Lower leg skin (tissue), 4 donors: ENCODE measurements around the gene AMIGO3. TPM values are rescaled to one million over a fixed set of nuclear protein-coding genes. Genes with fewer than 3 reads are reported as not detected.

ENCODE experiments used
- DNase-seq, 2 donors: peaks; one replicate each; pipeline ENCODE4 v3.0.0-alpha.2; 2019; ENCODE audit warnings: low spot score in 2 of 2
- H3K4me3 ChIP-seq: fragments of 200-600 bp; sonication (generic); 2 replicates; pipeline ENCODE4 v1.5.1; 2017; ENCODE audit warnings: mild to moderate bottlenecking, low read depth; ENCODE audit not compliant: poor library complexity, severe bottlenecking
- POLR2A ChIP-seq, 2 donors: fragments of 450-650 bp; IDR thresholded peaks; one replicate each; pipeline ENCODE4 v1.6.1; 2016 to 2017; ENCODE audit warnings: antibody characterized with exemption in 2 of 2, mild to moderate bottlenecking in 1 of 2, moderate library complexity in 1 of 2
- WGBS, 2 donors: methylation state at CpG; one replicate each; pipeline ENCODE4 v1.1.5; 2018; 5-methylcytosine and 5-hydroxymethylcytosine counted together
- intact Hi-C: fragments of 100-400 bp; cut with DNase I; formaldehyde crosslinking; loops from one replicate; pipeline ENCODE4 v1.15.0; 2023; ENCODE audit warnings: low total_unique reads
- total RNA-seq, 4 donors: library from RNA; depleted of rRNA; stranded (reverse); fragments of >200 nt; gene quantifications; one replicate each; pipeline ENCODE4 v1.1.0, GENCODE V29; 2016
- TF ChIP-seq, protein P1 (sequence below), 3 donors: fragments of 450-650 bp; IDR thresholded peaks; one replicate each; pipeline ENCODE4 v1.5.1; 2016; ENCODE audit warnings: antibody characterized with exemption in 3 of 3, mild to moderate bottlenecking in 3 of 3, moderate library complexity in 2 of 3

The AMIGO3 gene
- total RNA-seq, 4 donors from 2014 or later, result 1.0 to 3.7 (median 3.1) TPM

DNA sequence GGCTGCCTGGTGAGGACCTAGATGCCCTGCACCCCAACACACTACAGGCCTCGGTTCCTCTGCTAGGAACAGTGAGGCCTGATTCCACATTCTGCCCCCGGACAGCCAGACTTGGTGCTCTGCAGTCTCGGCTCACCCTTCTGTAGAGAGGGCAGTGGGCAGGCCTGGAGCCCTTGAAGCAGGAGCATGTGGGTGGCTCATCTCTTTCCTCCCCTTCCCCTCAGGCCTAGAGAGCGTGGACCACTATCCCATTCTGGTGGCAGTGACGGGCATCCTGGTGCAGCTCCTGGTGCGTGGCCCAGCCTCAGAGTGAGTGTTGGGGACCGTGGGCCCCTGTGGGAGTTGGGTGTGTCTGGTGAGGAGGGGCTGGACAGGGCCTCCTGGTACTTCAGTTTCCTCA lies 3.3 kb downstream of the AMIGO3 start:
- TF ChIP-seq, protein P1, sequence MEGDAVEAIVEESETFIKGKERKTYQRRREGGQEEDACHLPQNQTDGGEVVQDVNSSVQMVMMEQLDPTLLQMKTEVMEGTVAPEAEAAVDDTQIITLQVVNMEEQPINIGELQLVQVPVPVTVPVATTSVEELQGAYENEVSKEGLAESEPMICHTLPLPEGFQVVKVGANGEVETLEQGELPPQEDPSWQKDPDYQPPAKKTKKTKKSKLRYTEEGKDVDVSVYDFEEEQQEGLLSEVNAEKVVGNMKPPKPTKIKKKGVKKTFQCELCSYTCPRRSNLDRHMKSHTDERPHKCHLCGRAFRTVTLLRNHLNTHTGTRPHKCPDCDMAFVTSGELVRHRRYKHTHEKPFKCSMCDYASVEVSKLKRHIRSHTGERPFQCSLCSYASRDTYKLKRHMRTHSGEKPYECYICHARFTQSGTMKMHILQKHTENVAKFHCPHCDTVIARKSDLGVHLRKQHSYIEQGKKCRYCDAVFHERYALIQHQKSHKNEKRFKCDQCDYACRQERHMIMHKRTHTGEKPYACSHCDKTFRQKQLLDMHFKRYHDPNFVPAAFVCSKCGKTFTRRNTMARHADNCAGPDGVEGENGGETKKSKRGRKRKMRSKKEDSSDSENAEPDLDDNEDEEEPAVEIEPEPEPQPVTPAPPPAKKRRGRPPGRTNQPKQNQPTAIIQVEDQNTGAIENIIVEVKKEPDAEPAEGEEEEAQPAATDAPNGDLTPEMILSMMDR (IDR thresholded peaks at IDR 0.05), result no peak
- TF ChIP-seq POLR2A (IDR thresholded peaks at IDR 0.05), result no peak
- no peak for DNase-seq
- intact Hi-C loops, result no loop called here
- 89 to 92% methylated on average over 6 to 7 of the region's 7 CpGs for WGBS, 2 donors
- H3K4me3 ChIP-seq, result no peak overlapping the region

DNA sequence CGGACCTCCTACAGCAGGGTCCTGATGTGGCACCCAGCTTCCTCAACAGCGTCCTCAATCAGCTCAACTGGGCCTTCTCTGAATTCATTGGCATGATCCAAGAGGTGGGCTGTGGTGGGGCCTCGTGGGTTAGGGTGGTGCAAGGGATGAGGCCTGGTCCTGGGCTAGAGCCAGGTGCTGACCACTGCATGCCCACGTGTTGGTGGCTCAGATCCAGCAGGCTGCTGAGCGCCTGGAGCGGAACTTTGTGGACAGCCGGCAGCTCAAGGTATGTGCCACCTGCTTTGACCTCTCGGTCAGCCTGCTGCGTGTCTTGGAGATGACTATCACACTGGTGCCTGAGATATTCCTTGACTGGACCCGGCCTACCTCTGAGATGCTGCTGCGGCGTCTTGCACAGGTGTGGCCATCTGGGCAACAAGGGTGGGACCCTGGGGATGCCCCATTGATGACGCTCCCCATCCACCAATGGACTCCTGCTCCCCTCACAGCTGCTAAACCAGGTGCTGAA lies 3.8 kb downstream of the AMIGO3 start:
- intact Hi-C loops, result no loop called here

DNA sequence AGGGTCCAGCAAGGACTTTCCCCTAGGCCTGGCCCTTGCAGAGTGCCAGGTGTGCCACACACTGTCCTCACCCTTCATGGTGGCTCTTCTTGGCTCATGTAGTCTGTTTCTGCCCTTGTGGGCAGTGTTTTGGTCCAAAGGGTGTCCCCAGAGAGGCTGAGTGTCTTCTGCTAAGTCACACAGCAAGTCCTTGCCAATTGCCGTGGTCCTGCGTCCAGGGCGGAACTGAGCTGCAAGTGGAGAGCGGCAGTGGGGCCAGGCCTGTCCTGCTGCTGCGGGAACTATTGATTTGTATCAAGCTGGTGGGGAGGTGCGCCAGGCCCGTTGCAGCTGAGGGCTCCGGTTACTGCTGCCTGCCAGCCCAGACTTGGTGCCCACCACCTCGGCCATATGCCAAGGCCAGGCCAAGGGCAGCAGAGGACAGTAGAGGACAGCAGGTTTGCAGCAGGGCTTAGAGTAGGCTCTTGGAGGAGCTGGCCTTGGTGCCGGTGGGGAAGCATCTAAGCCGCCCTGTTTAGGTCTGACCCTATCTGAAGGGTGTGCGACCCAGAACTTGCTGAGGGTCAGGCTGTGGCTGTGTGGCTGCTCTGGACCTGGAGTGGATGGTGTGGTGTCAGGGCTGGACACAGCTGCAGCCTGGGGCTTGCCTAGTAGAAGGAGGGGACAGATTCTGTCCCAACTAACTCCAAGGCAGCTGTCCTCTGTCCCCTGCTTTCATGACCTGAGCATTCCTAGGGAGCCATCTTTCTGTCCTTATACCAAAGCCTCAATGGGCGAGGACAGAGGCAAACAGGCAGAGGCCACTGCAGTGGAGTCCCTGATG lies 4.5 kb downstream of the AMIGO3 start:
- H3K4me3 ChIP-seq, result no peak overlapping the region
- intact Hi-C loops, result no loop called here
- DNase-seq, result no peak
- 90 to 92% methylated on average over 12 to 13 of the region's 13 CpGs for WGBS, 2 donors
- TF ChIP-seq, protein P1 (IDR thresholded peaks at IDR 0.05), result no peak
- TF ChIP-seq POLR2A (IDR thresholded peaks at IDR 0.05), result no peak

More for the DNA sequence above, 3.8 kb downstream of the AMIGO3 start:
- 92 to 93% methylated on average over 6 to 13 of the region's 13 CpGs for WGBS, 2 donors
- DNase-seq, result no peak
- TF ChIP-seq, protein P1 (IDR thresholded peaks at IDR 0.05), result no peak
- no peak for TF ChIP-seq POLR2A (IDR thresholded peaks at IDR 0.05)
- no peak overlapping the region for H3K4me3 ChIP-seq

DNA sequence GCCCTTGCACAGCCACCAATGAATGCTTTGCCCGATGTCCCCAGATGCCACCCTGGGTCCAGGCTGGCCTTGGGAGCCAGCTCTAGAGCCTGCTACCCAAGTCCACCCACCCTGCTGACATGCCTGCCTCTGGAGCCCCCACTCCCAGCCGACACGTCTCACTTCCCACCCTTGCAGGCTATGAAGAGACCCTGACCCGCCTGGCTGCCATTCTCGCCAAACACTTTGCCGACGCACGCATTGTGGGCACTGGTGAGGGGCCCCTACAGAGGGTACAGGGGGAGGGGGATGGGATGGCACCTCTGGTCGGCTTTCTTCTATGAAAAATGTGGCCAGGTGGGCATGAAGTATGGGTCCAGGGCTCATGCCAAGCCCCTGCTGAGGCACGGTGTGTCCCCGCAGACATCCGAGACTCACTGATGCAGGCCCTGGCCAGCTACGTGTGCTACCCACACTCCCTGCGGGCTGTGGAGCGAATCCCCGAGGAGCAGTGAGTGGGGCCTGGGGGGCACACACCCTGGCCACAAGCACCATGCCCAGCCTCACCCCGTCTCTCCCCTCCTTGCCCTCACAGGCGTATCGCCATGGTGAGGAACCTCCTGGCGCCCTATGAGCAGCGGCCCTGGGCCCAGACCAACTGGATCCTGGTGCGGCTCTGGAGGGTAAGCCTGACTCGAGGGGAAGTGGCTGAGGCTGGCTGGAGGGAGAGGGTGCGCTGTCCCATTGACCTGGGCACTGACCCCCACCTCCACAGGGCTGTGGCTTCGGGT lies 6.0 kb downstream of the AMIGO3 start:
- TF ChIP-seq POLR2A (IDR thresholded peaks at IDR 0.05), result no peak
- TF ChIP-seq, protein P1 (IDR thresholded peaks at IDR 0.05), result no peak
- DNase-seq, result no peak

DNA sequence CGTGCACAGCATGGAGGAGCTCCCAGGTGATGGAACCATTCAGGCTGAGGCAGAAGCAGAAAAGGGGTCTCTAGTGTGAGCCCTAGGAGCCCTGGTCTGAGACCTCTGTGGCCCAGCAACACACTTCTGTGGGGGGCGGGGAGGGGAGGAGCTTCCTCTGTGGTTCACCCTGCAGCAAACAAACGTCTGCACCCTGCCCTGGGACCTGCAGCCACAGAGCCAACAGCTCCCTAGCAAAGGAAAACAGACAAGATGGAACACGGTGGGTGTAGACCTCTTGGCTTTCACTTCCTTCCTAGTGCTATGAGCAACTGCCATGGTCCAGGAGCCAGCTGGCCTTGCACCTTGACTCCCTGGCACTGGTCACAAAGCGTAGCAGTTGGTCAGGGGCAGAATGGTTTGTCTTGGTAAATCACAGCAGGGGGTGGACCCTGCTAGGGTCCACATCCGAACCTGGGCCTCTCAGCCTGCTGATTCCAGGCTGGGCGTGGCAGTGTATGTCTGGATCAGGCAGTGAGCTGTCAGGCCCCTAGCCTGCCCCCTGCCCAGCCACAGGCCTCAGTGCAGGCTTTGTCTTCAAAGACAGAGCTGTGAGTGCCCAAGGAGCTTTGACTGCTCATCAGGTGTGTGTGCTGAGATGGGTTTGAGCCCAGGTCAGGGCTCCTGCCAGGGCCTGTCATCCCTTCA lies 6.7 kb downstream of the AMIGO3 start:
- DNase-seq, result no peak
- intact Hi-C loops, result no loop called here

More for the DNA sequence above, 6.0 kb downstream of the AMIGO3 start:
- WGBS, 2 donors, result 90 to 91% methylated on average over 21 to 23 of the region's 25 CpGs
- H3K4me3 ChIP-seq, result no peak overlapping the region
- intact Hi-C loops, result no loop called here

More for the DNA sequence above, 6.7 kb downstream of the AMIGO3 start:
- no peak overlapping the region for H3K4me3 ChIP-seq
- 67 to 73% methylated on average over 5 to 7 of the region's 7 CpGs for WGBS, 2 donors
- TF ChIP-seq POLR2A (IDR thresholded peaks at IDR 0.05), result no peak
- TF ChIP-seq, protein P1 (IDR thresholded peaks at IDR 0.05), result no peak
